HCT116 (cell line): Measurements from ENCODE around the gene TGM2. TPM values are rescaled to one million over a fixed set of nuclear protein-coding genes. Genes with fewer than 3 reads are reported as not detected.

Experiments used
- ATAC-seq: fragments of 200-7000 bp; cut with Tn5 transposase; 2 replicates; pipeline ENCODE4 v1.9.1; 2020; ENCODE audit warnings: mild to moderate bottlenecking, moderate library complexity
- BruUV-seq: library from RNA; stranded (reverse); fragments of 400-500 nt; replicated peaks from 2 replicates; lab custom pipeline; 2021; lab: Mats Ljungman, UMichigan
- CTCF ChIA-PET: fragments of 300-600 bp; sonication (Branson Sonifier 250); formaldehyde crosslinking; loops from one replicate; lab custom pipeline; 2021; ENCODE audit warnings: antibody characterized with exemption; lab: Charles Lee
- POLR2A ChIA-PET: fragments of 300-600, 350-600 bp; sonication (Branson Sonifier 250); formaldehyde crosslinking; loops from one replicate; lab custom pipeline; 2021; ENCODE audit warnings: antibody characterized with exemption; lab: Charles Lee
- RAD21 ChIA-PET, 2 experiments: fragments of 300-600 bp; sonication (Branson Sonifier 250); formaldehyde crosslinking; loops; one replicate each; lab custom pipeline; 2023; ENCODE audit warnings: low total read pairs in 2 of 2; ENCODE audit not compliant: uncharacterized antibody in 2 of 2, unreplicated experiment in 2 of 2, low non-redundant PET in 1 of 2; lab: Charles Lee
- DNase-seq: peaks from one replicate; pipeline ENCODE4 v3.0.0-alpha.2; 2010; ENCODE audit warnings: low read depth, low spot score
- H2AFZ ChIP-seq: fragments of 200-600 bp; shearing (Covaris generic), sonication (generic); 2 replicates; pipeline ENCODE4 v1.6.1; 2017; ENCODE audit warnings: low read depth, mixed run types, mixed read lengths, antibody characterized with exemption, low read length; ENCODE audit not compliant: poor library complexity, severe bottlenecking
- H3K27ac ChIP-seq: 2 replicates; pipeline ENCODE4 v1.5.1; 2012; ENCODE audit warnings: low read depth, low read length
- H3K27me3 ChIP-seq: fragments of 200-600 bp; sonication (generic); 2 replicates; pipeline ENCODE4 v1.6.1; 2016; ENCODE audit warnings: mixed run types, low read length, mixed read lengths; ENCODE audit not compliant: insufficient read depth
- H3K36me3 ChIP-seq, 2 experiments: fragments of 200-500 bp in 1 of 2; fragments of 200-600 bp in 1 of 2; sonication (Bioruptor generic) in 1 of 2; sonication (generic) in 1 of 2; 2 replicates each; pipeline versions ENCODE4 v1.5.1 to v1.6.1; 2014 to 2016; ENCODE audit warnings: low read length in 2 of 2, inconsistent platforms in 1 of 2, mixed read lengths in 1 of 2, mixed run types in 1 of 2; ENCODE audit not compliant: insufficient read depth in 2 of 2, control insufficient read depth in 1 of 2
- H3K4me1 ChIP-seq, 2 experiments: fragments of 200-600 bp in 1 of 2; sonication (generic) in 1 of 2; 2 replicates each; pipeline versions ENCODE4 v1.5.1 to v1.6.1; 2012 to 2017; ENCODE audit warnings: low read length in 2 of 2, inconsistent platforms in 1 of 2, mild to moderate bottlenecking in 1 of 2, mixed read lengths in 1 of 2, mixed run types in 1 of 2, moderate library complexity in 1 of 2; ENCODE audit not compliant: insufficient read depth in 2 of 2, control insufficient read depth in 1 of 2
- H3K4me2 ChIP-seq: fragments of 200-600 bp; sonication (generic); 2 replicates; pipeline ENCODE4 v1.6.1; 2017; ENCODE audit warnings: mixed run types, low read length, mixed read lengths
- H3K4me3 ChIP-seq, 2 experiments: fragments of 200-600 bp in 1 of 2; sonication (generic) in 1 of 2; replicated peaks in 1 of 2; 2 replicates each; pipeline ENCODE4 v1.5.1; 2011 to 2016; ENCODE audit warnings: low read length in 2 of 2, control low read depth in 1 of 2, low read depth in 1 of 2, mild to moderate bottlenecking in 1 of 2, mixed read lengths in 1 of 2, mixed run types in 1 of 2
- H3K79me2 ChIP-seq: fragments of 200-600 bp; sonication (generic); 2 replicates; pipeline ENCODE4 v1.6.1; 2017; ENCODE audit warnings: mild to moderate bottlenecking, mixed run types, low read length, moderate library complexity, mixed read lengths; ENCODE audit not compliant: insufficient read depth
- H3K9ac ChIP-seq: fragments of 200-600 bp; sonication (generic); 2 replicates; pipeline ENCODE4 v1.6.1; 2016; ENCODE audit warnings: low read length, mixed read lengths
- H3K9me2 ChIP-seq: fragments of 200-600 bp; sonication (generic), shearing (Covaris generic); 2 replicates; pipeline ENCODE4 v1.6.1; 2017; ENCODE audit warnings: mixed run types, mild to moderate bottlenecking, moderate library complexity; ENCODE audit not compliant: insufficient read depth
- H3K9me3 ChIP-seq, 2 experiments: fragments of 200-500 bp in 1 of 2; fragments of 200-600 bp in 1 of 2; sonication (Bioruptor generic) in 1 of 2; sonication (generic) in 1 of 2; 2 replicates each; pipeline ENCODE4 v1.6.1; 2014 to 2017; ENCODE audit warnings: low read length in 2 of 2, mixed read lengths in 2 of 2, inconsistent platforms in 1 of 2, low read depth in 1 of 2, mild to moderate bottlenecking in 1 of 2, mixed run types in 1 of 2, moderate library complexity in 1 of 2; ENCODE audit not compliant: control insufficient read depth in 1 of 2, insufficient read depth in 1 of 2
- H4K20me1 ChIP-seq: fragments of 200-600 bp; sonication (generic), shearing (Covaris generic); 2 replicates; pipeline ENCODE4 v1.6.1; 2017; ENCODE audit warnings: mixed run types, mild to moderate bottlenecking, moderate library complexity; ENCODE audit not compliant: insufficient read depth
- ATF3 ChIP-seq: IDR thresholded peaks from 2 replicates; pipeline ENCODE4 v1.6.1; 2012
- CBX3 ChIP-seq: IDR thresholded peaks from 2 replicates; pipeline ENCODE4 v1.6.1; 2012; ENCODE audit warnings: low read depth
- ELF1 ChIP-seq: IDR thresholded peaks from 2 replicates; pipeline ENCODE4 v1.6.1; 2012; ENCODE audit warnings: low read depth, borderline replicate concordance
- EZH2 ChIP-seq: fragments of 200-600 bp; sonication (generic); IDR thresholded peaks from 2 replicates; pipeline ENCODE4 v1.6.1; 2017; ENCODE audit warnings: antibody characterized with exemption, mixed run types
- EZH2phosphoT487 ChIP-seq: fragments of 200-600 bp; IDR thresholded peaks from 2 replicates; pipeline ENCODE4 v1.6.1; 2018; ENCODE audit warnings: antibody characterized with exemption, borderline replicate concordance
- FOSL1 ChIP-seq: IDR thresholded peaks from 2 replicates; pipeline ENCODE4 v1.6.1; 2012; ENCODE audit warnings: low read depth
- JUND ChIP-seq: IDR thresholded peaks from 2 replicates; pipeline ENCODE4 v1.6.1; 2012
- MAX ChIP-seq: IDR thresholded peaks from 2 replicates; pipeline ENCODE4 v1.6.1; 2012
- POLR2A ChIP-seq: IDR thresholded peaks from 2 replicates; pipeline ENCODE4 v1.7.0; 2011; ENCODE audit warnings: borderline replicate concordance; ENCODE audit not compliant: insufficient read depth, insufficient read length; ENCODE audit errors: extremely low read depth
- SP1 ChIP-seq: IDR thresholded peaks from 2 replicates; pipeline ENCODE4 v1.6.1; 2012; ENCODE audit warnings: low read depth
- SRF ChIP-seq: IDR thresholded peaks from 2 replicates; pipeline ENCODE4 v1.6.1; 2012; ENCODE audit warnings: low read depth
- TCF7L2 ChIP-seq: IDR thresholded peaks from 2 replicates; pipeline ENCODE4 v1.7.0; 2011; ENCODE audit warnings: borderline replicate concordance, inconsistent platforms; ENCODE audit not compliant: insufficient read depth, insufficient read length; ENCODE audit errors: extremely low read depth
- YY1 ChIP-seq: IDR thresholded peaks from 2 replicates; pipeline ENCODE4 v1.6.1; 2011; ENCODE audit warnings: low read length, low read depth, moderate library complexity, mild to moderate bottlenecking; ENCODE audit not compliant: insufficient replicate concordance; ENCODE audit errors: extremely low read depth
- ZBTB33 ChIP-seq: IDR thresholded peaks from 2 replicates; pipeline ENCODE4 v1.6.1; 2011; ENCODE audit warnings: mild to moderate bottlenecking, low read length, moderate library complexity; ENCODE audit not compliant: insufficient replicate concordance; ENCODE audit errors: extremely low read depth
- ZFX ChIP-seq: fragments of 450-650 bp; IDR thresholded peaks from 2 replicates; pipeline ENCODE4 v1.6.1; 2017
- intact Hi-C: fragments of 100-400 bp; cut with micrococcal nuclease; formaldehyde crosslinking; loops from 2 replicates; pipeline ENCODE4 v1.10.0; 2022
- total RNA-seq: library from RNA; stranded (reverse); gene quantifications from one replicate; pipeline ENCODE4 v1.2.1, GENCODE V29; 2021; ENCODE audit not compliant: unreplicated experiment

Gene TGM2
- total RNA-seq, 1 experiment from 2014 or later = 6.1 TPM

GRCh38 chr20:38162878-38163875 lies 1.9 kb downstream of the TGM2 start:
- H3K4me2 ChIP-seq = no peak overlapping the region
- TF ChIP-seq SP1 = no peak
- TF ChIP-seq SRF = no peak
- no peak for TF ChIP-seq EZH2
- TF ChIP-seq YY1 = no peak
- TF ChIP-seq CBX3 = no peak
- TF ChIP-seq ZBTB33 = no peak
- no peak for TF ChIP-seq FOSL1
- TF ChIP-seq ELF1 = no peak
- no peak for TF ChIP-seq ATF3
- TF ChIP-seq POLR2A = no peak
- no peak for TF ChIP-seq MAX
- TF ChIP-seq JUND = no peak
- no peak for TF ChIP-seq TCF7L2
- TF ChIP-seq EZH2phosphoT487 = no peak
- TF ChIP-seq ZFX = no peak
- TF ChIP-seq, all 23 proteins: peak for 0
- H3K4me1 ChIP-seq = peaks cover 13 to 22% of the 10 kb centered on the region in 2 experiments; a peak in 3 of 4 replicates
- DNase-seq (no peak), ATAC-seq (no peak)
- H2AFZ ChIP-seq = no peak overlapping the region
- ChIA-PET POLR2A (no interaction called here), CTCF (interaction anchor here (0.7 to 1.4 kb wide), 3 partner anchors 58 to 119 kb away, joined by 3 to 5 read pairs (median 3); no protein-coding TSS in a partner anchor), RAD21 (no interaction called here)
- H4K20me1 ChIP-seq = no peaks in the 10 kb centered on the region
- H3K4me3 ChIP-seq = no peak overlapping the region
- H3K36me3 ChIP-seq = no peaks in the 10 kb centered on the region
- H3K9me2 ChIP-seq = no peaks in the 10 kb centered on the region
- H3K9ac ChIP-seq = no peak overlapping the region
- H3K27me3 ChIP-seq = no peaks in the 10 kb centered on the region
- no peaks in the 10 kb centered on the region for H3K79me2 ChIP-seq
- no peaks in the 10 kb centered on the region for H3K9me3 ChIP-seq
- BruUV-seq = no TSS peak
- H3K27ac ChIP-seq = no peak overlapping the region
- intact Hi-C loops = loop anchor here (10.0 kb wide), 1 partner anchor 598 kb away; no protein-coding TSS in a partner anchor
